ENCODE data around the gene TTLL7. TPM values are rescaled to one million over a fixed set of nuclear protein-coding genes. Genes with fewer than 3 reads are reported as not detected.

Gene TTLL7
- 13.3 and 18.7 TPM in 2 replicates for total RNA-seq (2014; rRNA removed; shearing (Covaris generic))
- 6.0 and 9.9 TPM in 2 replicates for polyA plus RNA-seq (2015; cell fraction: cytosol; rRNA removed)
- 36.9 and 45.3 TPM in 2 replicates for polyA plus RNA-seq (2015; cell fraction: nucleus; rRNA removed)

- DNase-seq (ENCODE audit: low read depth, low spot score) = peak; percentile 53
- in situ Hi-C loops (cut with HindIII; ENCODE audit: low pct_unique_long_range_greater_than_20kb, low sequenced_read_pairs) = no loop called here
Measured at GRCh38 chr1:83998498-83999315, at the start of gene TTLL7. Gene TTLL7 (minus strand): TSS chr1:83999132. CDS start chr1:83952211, 46,921 bp downstream.

- in situ Hi-C loops (cut with HindIII; ENCODE audit: low pct_unique_long_range_greater_than_20kb, low sequenced_read_pairs) = no loop called here
- DNase-seq (ENCODE audit: low read depth, low spot score) = no peak
Measured at GRCh38 chr1:84042461-84042860, 43.5 kb upstream of the TTLL7 start.

GRCh38 chr1:84037758-84038611 lies 39.1 kb upstream of the TTLL7 start:
- in situ Hi-C loops (cut with HindIII; ENCODE audit: low pct_unique_long_range_greater_than_20kb, low sequenced_read_pairs) = no loop called here
- DNase-seq (ENCODE audit: low read depth, low spot score) = peak; percentile 31

GRCh38 chr1:84031802-84032327 lies 32.9 kb upstream of the TTLL7 start:
- in situ Hi-C loops (cut with HindIII; ENCODE audit: low pct_unique_long_range_greater_than_20kb, low sequenced_read_pairs) = no loop called here
- no peak for DNase-seq (ENCODE audit: low read depth, low spot score)

- DNase-seq (ENCODE audit: low read depth, low spot score) = no peak
- in situ Hi-C loops (cut with HindIII; ENCODE audit: low pct_unique_long_range_greater_than_20kb, low sequenced_read_pairs) = no loop called here
Measured at GRCh38 chr1:84027368-84027767, 28.4 kb upstream of the TTLL7 start.

GRCh38 chr1:84025966-84026365 lies 27.0 kb upstream of the TTLL7 start:
- DNase-seq (ENCODE audit: low read depth, low spot score) = no peak
- in situ Hi-C loops (cut with HindIII; ENCODE audit: low pct_unique_long_range_greater_than_20kb, low sequenced_read_pairs) = no loop called here

GRCh38 chr1:84021822-84022221 lies 22.9 kb upstream of the TTLL7 start:
- in situ Hi-C loops (cut with HindIII; ENCODE audit: low pct_unique_long_range_greater_than_20kb, low sequenced_read_pairs) = no loop called here
- DNase-seq (ENCODE audit: low read depth, low spot score) = no peak

- DNase-seq (ENCODE audit: low read depth, low spot score) = no peak
- in situ Hi-C loops (cut with HindIII; ENCODE audit: low pct_unique_long_range_greater_than_20kb, low sequenced_read_pairs) = no loop called here
Measured at GRCh38 chr1:84020151-84020550, 21.2 kb upstream of the TTLL7 start.

GRCh38 chr1:84019217-84019616 lies 20.3 kb upstream of the TTLL7 start:
- in situ Hi-C loops (cut with HindIII; ENCODE audit: low pct_unique_long_range_greater_than_20kb, low sequenced_read_pairs) = no loop called here
- no peak for DNase-seq (ENCODE audit: low read depth, low spot score)

GRCh38 chr1:84013708-84014107 lies 14.8 kb upstream of the TTLL7 start:
- in situ Hi-C loops (cut with HindIII; ENCODE audit: low pct_unique_long_range_greater_than_20kb, low sequenced_read_pairs) = no loop called here
- no peak for DNase-seq (ENCODE audit: low read depth, low spot score)

GRCh38 chr1:84012018-84012417 lies 13.1 kb upstream of the TTLL7 start:
- in situ Hi-C loops (cut with HindIII; ENCODE audit: low pct_unique_long_range_greater_than_20kb, low sequenced_read_pairs) = no loop called here
- DNase-seq (ENCODE audit: low read depth, low spot score) = no peak

GRCh38 chr1:84010136-84010535 lies 11.2 kb upstream of the TTLL7 start:
- no peak for DNase-seq (ENCODE audit: low read depth, low spot score)
- in situ Hi-C loops (cut with HindIII; ENCODE audit: low pct_unique_long_range_greater_than_20kb, low sequenced_read_pairs) = no loop called here

- in situ Hi-C loops (cut with HindIII; ENCODE audit: low pct_unique_long_range_greater_than_20kb, low sequenced_read_pairs) = no loop called here
- no peak for DNase-seq (ENCODE audit: low read depth, low spot score)
Measured at GRCh38 chr1:84008631-84009030, 9.7 kb upstream of the TTLL7 start.

- in situ Hi-C loops (cut with HindIII; ENCODE audit: low pct_unique_long_range_greater_than_20kb, low sequenced_read_pairs) = no loop called here
- no peak for DNase-seq (ENCODE audit: low read depth, low spot score)
Measured at GRCh38 chr1:84006591-84006990, 7.7 kb upstream of the TTLL7 start.

- DNase-seq (ENCODE audit: low read depth, low spot score) = no peak
- in situ Hi-C loops (cut with HindIII; ENCODE audit: low pct_unique_long_range_greater_than_20kb, low sequenced_read_pairs) = no loop called here
Measured at GRCh38 chr1:84001501-84001900, 2.6 kb upstream of the TTLL7 start.

- in situ Hi-C loops (cut with HindIII; ENCODE audit: low pct_unique_long_range_greater_than_20kb, low sequenced_read_pairs) = no loop called here
- no peak for DNase-seq (ENCODE audit: low read depth, low spot score)
Measured at GRCh38 chr1:84000954-84001495, 2.1 kb upstream of the TTLL7 start.

- in situ Hi-C loops (cut with HindIII; ENCODE audit: low pct_unique_long_range_greater_than_20kb, low sequenced_read_pairs) = no loop called here
- no peak for DNase-seq (ENCODE audit: low read depth, low spot score)
Measured at GRCh38 chr1:84000196-84000885, 1.4 kb upstream of the TTLL7 start.
